ENCODE results near the gene SHOX.

SHOX gene

DNA sequence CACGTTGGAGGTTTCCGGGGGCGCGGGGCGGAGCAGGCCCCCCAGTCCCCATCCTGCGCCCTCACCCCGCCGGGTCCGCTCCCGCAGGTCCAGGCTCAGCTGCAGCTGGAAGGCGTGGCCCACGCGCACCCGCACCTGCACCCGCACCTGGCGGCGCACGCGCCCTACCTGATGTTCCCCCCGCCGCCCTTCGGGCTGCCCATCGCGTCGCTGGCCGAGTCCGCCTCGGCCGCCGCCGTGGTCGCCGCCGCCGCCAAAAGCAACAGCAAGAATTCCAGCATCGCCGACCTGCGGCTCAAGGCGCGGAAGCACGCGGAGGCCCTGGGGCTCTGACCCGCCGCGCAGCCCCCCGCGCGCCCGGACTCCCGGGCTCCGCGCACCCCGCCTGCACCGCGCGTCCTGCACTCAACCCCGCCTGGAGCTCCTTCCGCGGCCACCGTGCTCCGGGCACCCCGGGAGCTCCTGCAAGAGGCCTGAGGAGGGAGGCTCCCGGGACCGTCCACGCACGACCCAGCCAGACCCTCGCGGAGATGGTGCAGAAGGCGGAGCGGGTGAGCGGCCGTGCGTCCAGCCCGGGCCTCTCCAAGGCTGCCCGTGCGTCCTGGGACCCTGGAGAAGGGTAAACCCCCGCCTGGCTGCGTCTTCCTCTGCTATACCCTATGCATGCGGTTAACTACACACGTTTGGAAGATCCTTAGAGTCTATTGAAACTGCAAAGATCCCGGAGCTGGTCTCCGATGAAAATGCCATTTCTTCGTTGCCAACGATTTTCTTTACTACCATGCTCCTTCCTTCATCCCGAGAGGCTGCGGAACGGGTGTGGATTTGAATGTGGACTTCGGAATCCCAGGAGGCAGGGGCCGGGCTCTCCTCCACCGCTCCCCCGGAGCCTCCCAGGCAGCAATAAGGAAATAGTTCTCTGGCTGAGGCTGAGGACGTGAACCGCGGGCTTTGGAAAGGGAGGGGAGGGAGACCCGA, 14.0 kb downstream of the SHOX start:
- Histone ChIP-seq H3K4me2 (ENCODE audit: low read length) (no peak overlapping the region), H3K9me3 (ENCODE audit: insufficient read depth, low read length) (0 out of 2 replicates have a peak, but pooled peaks cover 5% of the 10 kb centered on the region), H2AFZ (ENCODE audit: low read depth, low read length) (no peak overlapping the region), H3K4me3 (ENCODE audit: low read length) (no peak overlapping the region), H3K27ac (ENCODE audit: low read length) (no peak overlapping the region), H3K9ac (ENCODE audit: low read length) (no peak overlapping the region), H3K79me2 (ENCODE audit: low read length) (no peaks in the 10 kb centered on the region), H3K4me1 (ENCODE audit: low read length) (no peaks in the 10 kb centered on the region), H4K20me1 (ENCODE audit: insufficient read depth, low read length) (no peaks in the 10 kb centered on the region), H3K36me3 (replicated peaks; ENCODE audit: low read depth, low read length) (no peaks in the 10 kb centered on the region), H3K27me3 (ENCODE audit: low read depth, low read length) (no peaks in the 10 kb centered on the region)
- TF ChIP-seq EZH2phosphoT487 (IDR thresholded peaks at IDR 0.05; ENCODE audit: low read depth) = no peak
- TF ChIP-seq, protein P1, sequence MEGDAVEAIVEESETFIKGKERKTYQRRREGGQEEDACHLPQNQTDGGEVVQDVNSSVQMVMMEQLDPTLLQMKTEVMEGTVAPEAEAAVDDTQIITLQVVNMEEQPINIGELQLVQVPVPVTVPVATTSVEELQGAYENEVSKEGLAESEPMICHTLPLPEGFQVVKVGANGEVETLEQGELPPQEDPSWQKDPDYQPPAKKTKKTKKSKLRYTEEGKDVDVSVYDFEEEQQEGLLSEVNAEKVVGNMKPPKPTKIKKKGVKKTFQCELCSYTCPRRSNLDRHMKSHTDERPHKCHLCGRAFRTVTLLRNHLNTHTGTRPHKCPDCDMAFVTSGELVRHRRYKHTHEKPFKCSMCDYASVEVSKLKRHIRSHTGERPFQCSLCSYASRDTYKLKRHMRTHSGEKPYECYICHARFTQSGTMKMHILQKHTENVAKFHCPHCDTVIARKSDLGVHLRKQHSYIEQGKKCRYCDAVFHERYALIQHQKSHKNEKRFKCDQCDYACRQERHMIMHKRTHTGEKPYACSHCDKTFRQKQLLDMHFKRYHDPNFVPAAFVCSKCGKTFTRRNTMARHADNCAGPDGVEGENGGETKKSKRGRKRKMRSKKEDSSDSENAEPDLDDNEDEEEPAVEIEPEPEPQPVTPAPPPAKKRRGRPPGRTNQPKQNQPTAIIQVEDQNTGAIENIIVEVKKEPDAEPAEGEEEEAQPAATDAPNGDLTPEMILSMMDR (IDR thresholded peaks at IDR 0.05; ENCODE audit: low read depth, low read length) = no peak

DNA sequence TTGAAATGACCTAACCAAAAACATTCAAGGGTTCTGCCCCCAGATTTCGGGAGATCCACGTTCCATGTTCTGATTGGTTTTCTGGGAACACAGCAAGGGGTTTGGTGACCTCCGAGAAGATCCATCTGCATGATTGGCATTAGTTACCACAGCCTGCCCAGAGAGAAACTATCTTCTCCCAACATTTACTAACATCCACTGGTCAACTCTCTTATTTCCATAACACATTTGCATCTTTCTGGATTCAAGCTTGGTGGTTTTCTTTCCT, 15.6 kb downstream of the SHOX start:
- 0 out of 2 replicates have a peak, but pooled peaks cover 5% of the 10 kb centered on the region for H3K9me3 ChIP-seq (ENCODE audit: insufficient read depth, low read length)
- no peak overlapping the region for H3K9ac ChIP-seq (ENCODE audit: low read length)
- no peak for TF ChIP-seq EZH2phosphoT487 (IDR thresholded peaks at IDR 0.05; ENCODE audit: low read depth)
- TF ChIP-seq, protein P1 (IDR thresholded peaks at IDR 0.05; ENCODE audit: low read depth, low read length) = no peak
- H3K27me3 ChIP-seq (ENCODE audit: low read depth, low read length) = no peaks in the 10 kb centered on the region
- H3K79me2 ChIP-seq (ENCODE audit: low read length) = no peaks in the 10 kb centered on the region
- no peak overlapping the region for H3K27ac ChIP-seq (ENCODE audit: low read length)
- H3K4me1 ChIP-seq (ENCODE audit: low read length) = no peaks in the 10 kb centered on the region
- no peak overlapping the region for H3K4me2 ChIP-seq (ENCODE audit: low read length)
- no peaks in the 10 kb centered on the region for H3K36me3 ChIP-seq (replicated peaks; ENCODE audit: low read depth, low read length)
- H3K4me3 ChIP-seq (ENCODE audit: low read length) = no peak overlapping the region
- H2AFZ ChIP-seq (ENCODE audit: low read depth, low read length) = no peak overlapping the region
- H4K20me1 ChIP-seq (ENCODE audit: insufficient read depth, low read length) = no peaks in the 10 kb centered on the region

DNA sequence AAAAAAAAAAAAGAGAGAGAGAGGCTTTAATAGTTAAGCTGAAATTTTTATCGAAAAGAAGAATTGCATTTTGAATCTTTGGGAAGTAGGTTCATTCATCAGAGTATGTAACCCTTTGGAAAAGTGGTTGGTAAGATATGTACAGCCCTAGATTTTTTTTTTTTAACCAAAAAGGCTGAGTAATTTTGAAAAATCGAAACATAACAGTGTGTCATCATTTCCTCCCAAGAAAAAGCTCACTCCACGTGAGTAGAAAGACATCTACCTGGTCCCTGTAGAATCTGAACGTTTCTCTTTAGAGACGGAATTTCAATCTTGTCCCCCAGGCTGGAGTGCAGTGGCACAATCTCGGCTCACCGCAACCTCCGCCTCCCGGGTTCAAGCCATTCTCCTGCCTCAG, 16.2 kb downstream of the SHOX start:
- Histone ChIP-seq H3K9me3 (ENCODE audit: insufficient read depth, low read length) (0 out of 2 replicates have a peak, but pooled peaks cover 5% of the 10 kb centered on the region), H3K79me2 (ENCODE audit: low read length) (no peaks in the 10 kb centered on the region), H4K20me1 (ENCODE audit: insufficient read depth, low read length) (no peaks in the 10 kb centered on the region), H3K4me3 (ENCODE audit: low read length) (no peak overlapping the region), H3K9ac (ENCODE audit: low read length) (no peak overlapping the region), H3K4me2 (ENCODE audit: low read length) (no peak overlapping the region), H2AFZ (ENCODE audit: low read depth, low read length) (no peak overlapping the region), H3K27me3 (ENCODE audit: low read depth, low read length) (no peaks in the 10 kb centered on the region), H3K27ac (ENCODE audit: low read length) (no peak overlapping the region), H3K36me3 (replicated peaks; ENCODE audit: low read depth, low read length) (no peaks in the 10 kb centered on the region), H3K4me1 (ENCODE audit: low read length) (no peaks in the 10 kb centered on the region)
- TF ChIP-seq, protein P1 (IDR thresholded peaks at IDR 0.05; ENCODE audit: low read depth, low read length) = no peak

DNA sequence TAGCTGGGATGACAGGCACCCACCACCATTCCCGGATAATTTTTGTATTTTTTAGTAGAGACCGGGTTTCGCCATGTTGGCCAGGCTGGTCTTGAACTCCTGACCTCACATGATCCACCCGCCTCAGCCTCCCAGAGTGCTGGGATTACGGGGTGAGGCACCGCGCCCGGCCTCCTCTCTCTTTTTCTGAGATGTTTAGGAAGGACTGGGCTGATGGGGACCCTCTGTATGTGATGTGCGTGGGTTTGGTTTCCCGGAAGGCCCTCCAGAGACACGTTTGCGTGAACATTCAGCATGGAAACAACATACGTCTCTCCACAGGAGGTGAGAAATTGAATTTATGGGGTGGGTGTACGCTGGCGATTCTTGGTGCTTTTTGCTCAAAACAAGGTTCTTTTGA, 18.6 kb downstream of the SHOX start:
- no peaks in the 10 kb centered on the region for H4K20me1 ChIP-seq (ENCODE audit: insufficient read depth, low read length)
- H3K9ac ChIP-seq (ENCODE audit: low read length) = no peak overlapping the region
- H3K79me2 ChIP-seq (ENCODE audit: low read length) = no peaks in the 10 kb centered on the region
- 0 out of 2 replicates have a peak, but pooled peaks cover 9% of the 10 kb centered on the region for H3K9me3 ChIP-seq (ENCODE audit: insufficient read depth, low read length)
- H2AFZ ChIP-seq (ENCODE audit: low read depth, low read length) = no peak overlapping the region
- H3K4me3 ChIP-seq (ENCODE audit: low read length) = no peak overlapping the region
- H3K36me3 ChIP-seq (replicated peaks; ENCODE audit: low read depth, low read length) = no peaks in the 10 kb centered on the region
- H3K27ac ChIP-seq (ENCODE audit: low read length) = no peak overlapping the region
- H3K4me2 ChIP-seq (ENCODE audit: low read length) = no peak overlapping the region
- no peaks in the 10 kb centered on the region for H3K4me1 ChIP-seq (ENCODE audit: low read length)
- TF ChIP-seq, protein P1 (IDR thresholded peaks at IDR 0.05; ENCODE audit: low read depth, low read length) = no peak
- TF ChIP-seq EZH2phosphoT487 (IDR thresholded peaks at IDR 0.05; ENCODE audit: low read depth) = no peak
- H3K27me3 ChIP-seq (ENCODE audit: low read depth, low read length) = no peaks in the 10 kb centered on the region

Measured in OCI-LY3 (cell line).